Vagina (tissue), 2 donors: ENCODE measurements around the gene EPHB1.

Experiments
- POLR2AphosphoS5 ChIP-seq, 2 donors: sonication (generic); formaldehyde crosslinking; IDR thresholded peaks; one replicate each; pipeline ENCODE4 v1.9.0; 2017; ENCODE audit warnings: antibody characterized with exemption in 2 of 2, mild to moderate bottlenecking in 2 of 2, low read depth in 1 of 2; ENCODE audit not compliant: insufficient read depth in 1 of 2
- TF ChIP-seq, protein P1 (sequence below), 3 experiments: fragments of 450-650 bp in 2 of 3; fragments of 200-600 bp in 1 of 3; sonication (generic) in 1 of 3; IDR thresholded peaks; one replicate each; pipeline ENCODE4 v1.5.1; 2017 to 2019; ENCODE audit warnings: antibody characterized with exemption in 3 of 3, mild to moderate bottlenecking in 2 of 3, moderate library complexity in 2 of 3

DNA sequence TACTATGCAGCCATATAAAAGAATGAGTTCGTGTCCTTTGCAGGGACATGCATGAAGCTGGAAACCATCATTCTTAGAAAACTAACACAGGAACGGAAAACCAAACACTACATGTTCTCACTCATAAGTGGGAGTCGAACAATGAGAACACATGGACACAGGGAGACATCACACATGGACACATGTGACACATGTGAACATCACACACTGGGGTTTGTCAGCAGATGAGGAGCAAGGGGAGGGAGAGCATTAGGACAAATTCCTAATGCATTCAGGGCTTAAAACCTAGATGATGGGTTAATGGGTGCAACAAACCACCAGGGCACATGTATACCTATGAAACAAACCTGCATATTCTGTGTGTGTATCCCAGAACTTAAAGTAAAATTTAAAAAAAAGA, 408.0 kb downstream of the EPHB1 start:
- TF ChIP-seq, protein P1, sequence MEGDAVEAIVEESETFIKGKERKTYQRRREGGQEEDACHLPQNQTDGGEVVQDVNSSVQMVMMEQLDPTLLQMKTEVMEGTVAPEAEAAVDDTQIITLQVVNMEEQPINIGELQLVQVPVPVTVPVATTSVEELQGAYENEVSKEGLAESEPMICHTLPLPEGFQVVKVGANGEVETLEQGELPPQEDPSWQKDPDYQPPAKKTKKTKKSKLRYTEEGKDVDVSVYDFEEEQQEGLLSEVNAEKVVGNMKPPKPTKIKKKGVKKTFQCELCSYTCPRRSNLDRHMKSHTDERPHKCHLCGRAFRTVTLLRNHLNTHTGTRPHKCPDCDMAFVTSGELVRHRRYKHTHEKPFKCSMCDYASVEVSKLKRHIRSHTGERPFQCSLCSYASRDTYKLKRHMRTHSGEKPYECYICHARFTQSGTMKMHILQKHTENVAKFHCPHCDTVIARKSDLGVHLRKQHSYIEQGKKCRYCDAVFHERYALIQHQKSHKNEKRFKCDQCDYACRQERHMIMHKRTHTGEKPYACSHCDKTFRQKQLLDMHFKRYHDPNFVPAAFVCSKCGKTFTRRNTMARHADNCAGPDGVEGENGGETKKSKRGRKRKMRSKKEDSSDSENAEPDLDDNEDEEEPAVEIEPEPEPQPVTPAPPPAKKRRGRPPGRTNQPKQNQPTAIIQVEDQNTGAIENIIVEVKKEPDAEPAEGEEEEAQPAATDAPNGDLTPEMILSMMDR (IDR thresholded peaks at IDR 0.05), result no peak
- no peak for TF ChIP-seq POLR2AphosphoS5 (IDR thresholded peaks at IDR 0.05; ENCODE audit: insufficient read depth in 1 of 2, low read depth in 1 of 2)
